HCT116 (cell line): ENCODE results near the gene CRAT. TPM values are rescaled to one million over a fixed set of nuclear protein-coding genes. Genes with fewer than 3 reads are reported as not detected.

Experiments
- ATAC-seq: fragments of 200-7000 bp; cut with Tn5 transposase; 2 replicates; pipeline ENCODE4 v1.9.1; 2020; ENCODE audit warnings: mild to moderate bottlenecking, moderate library complexity
- BruUV-seq: library from RNA; stranded (reverse); fragments of 400-500 nt; replicated peaks from 2 replicates; lab custom pipeline; 2021; lab: Mats Ljungman, UMichigan
- CTCF ChIA-PET: fragments of 300-600 bp; sonication (Branson Sonifier 250); formaldehyde crosslinking; loops from one replicate; lab custom pipeline; 2021; ENCODE audit warnings: antibody characterized with exemption; lab: Charles Lee
- POLR2A ChIA-PET: fragments of 300-600, 350-600 bp; sonication (Branson Sonifier 250); formaldehyde crosslinking; loops from one replicate; lab custom pipeline; 2021; ENCODE audit warnings: antibody characterized with exemption; lab: Charles Lee
- RAD21 ChIA-PET, 2 experiments: fragments of 300-600 bp; sonication (Branson Sonifier 250); formaldehyde crosslinking; loops; one replicate each; lab custom pipeline; 2023; ENCODE audit warnings: low total read pairs in 2 of 2; ENCODE audit not compliant: uncharacterized antibody in 2 of 2, unreplicated experiment in 2 of 2, low non-redundant PET in 1 of 2; lab: Charles Lee
- DNase-seq: peaks from one replicate; pipeline ENCODE4 v3.0.0-alpha.2; 2010; ENCODE audit warnings: low read depth, low spot score
- H2AFZ ChIP-seq: fragments of 200-600 bp; shearing (Covaris generic), sonication (generic); 2 replicates; pipeline ENCODE4 v1.6.1; 2017; ENCODE audit warnings: low read depth, mixed run types, mixed read lengths, antibody characterized with exemption, low read length; ENCODE audit not compliant: poor library complexity, severe bottlenecking
- H3K27ac ChIP-seq: 2 replicates; pipeline ENCODE4 v1.5.1; 2012; ENCODE audit warnings: low read depth, low read length
- H3K27me3 ChIP-seq: fragments of 200-600 bp; sonication (generic); 2 replicates; pipeline ENCODE4 v1.6.1; 2016; ENCODE audit warnings: mixed run types, low read length, mixed read lengths; ENCODE audit not compliant: insufficient read depth
- H3K36me3 ChIP-seq, 2 experiments: fragments of 200-500 bp in 1 of 2; fragments of 200-600 bp in 1 of 2; sonication (Bioruptor generic) in 1 of 2; sonication (generic) in 1 of 2; 2 replicates each; pipeline versions ENCODE4 v1.5.1 to v1.6.1; 2014 to 2016; ENCODE audit warnings: low read length in 2 of 2, inconsistent platforms in 1 of 2, mixed read lengths in 1 of 2, mixed run types in 1 of 2; ENCODE audit not compliant: insufficient read depth in 2 of 2, control insufficient read depth in 1 of 2
- H3K4me1 ChIP-seq, 2 experiments: fragments of 200-600 bp in 1 of 2; sonication (generic) in 1 of 2; 2 replicates each; pipeline versions ENCODE4 v1.5.1 to v1.6.1; 2012 to 2017; ENCODE audit warnings: low read length in 2 of 2, inconsistent platforms in 1 of 2, mild to moderate bottlenecking in 1 of 2, mixed read lengths in 1 of 2, mixed run types in 1 of 2, moderate library complexity in 1 of 2; ENCODE audit not compliant: insufficient read depth in 2 of 2, control insufficient read depth in 1 of 2
- H3K4me2 ChIP-seq: fragments of 200-600 bp; sonication (generic); 2 replicates; pipeline ENCODE4 v1.6.1; 2017; ENCODE audit warnings: mixed run types, low read length, mixed read lengths
- H3K4me3 ChIP-seq, 2 experiments: fragments of 200-600 bp in 1 of 2; sonication (generic) in 1 of 2; replicated peaks in 1 of 2; 2 replicates each; pipeline ENCODE4 v1.5.1; 2011 to 2016; ENCODE audit warnings: low read length in 2 of 2, control low read depth in 1 of 2, low read depth in 1 of 2, mild to moderate bottlenecking in 1 of 2, mixed read lengths in 1 of 2, mixed run types in 1 of 2
- H3K79me2 ChIP-seq: fragments of 200-600 bp; sonication (generic); 2 replicates; pipeline ENCODE4 v1.6.1; 2017; ENCODE audit warnings: mild to moderate bottlenecking, mixed run types, low read length, moderate library complexity, mixed read lengths; ENCODE audit not compliant: insufficient read depth
- H3K9ac ChIP-seq: fragments of 200-600 bp; sonication (generic); 2 replicates; pipeline ENCODE4 v1.6.1; 2016; ENCODE audit warnings: low read length, mixed read lengths
- H3K9me2 ChIP-seq: fragments of 200-600 bp; sonication (generic), shearing (Covaris generic); 2 replicates; pipeline ENCODE4 v1.6.1; 2017; ENCODE audit warnings: mixed run types, mild to moderate bottlenecking, moderate library complexity; ENCODE audit not compliant: insufficient read depth
- H3K9me3 ChIP-seq, 2 experiments: fragments of 200-500 bp in 1 of 2; fragments of 200-600 bp in 1 of 2; sonication (Bioruptor generic) in 1 of 2; sonication (generic) in 1 of 2; 2 replicates each; pipeline ENCODE4 v1.6.1; 2014 to 2017; ENCODE audit warnings: low read length in 2 of 2, mixed read lengths in 2 of 2, inconsistent platforms in 1 of 2, low read depth in 1 of 2, mild to moderate bottlenecking in 1 of 2, mixed run types in 1 of 2, moderate library complexity in 1 of 2; ENCODE audit not compliant: control insufficient read depth in 1 of 2, insufficient read depth in 1 of 2
- H4K20me1 ChIP-seq: fragments of 200-600 bp; sonication (generic), shearing (Covaris generic); 2 replicates; pipeline ENCODE4 v1.6.1; 2017; ENCODE audit warnings: mixed run types, mild to moderate bottlenecking, moderate library complexity; ENCODE audit not compliant: insufficient read depth
- CBX3 ChIP-seq: IDR thresholded peaks from 2 replicates; pipeline ENCODE4 v1.6.1; 2012; ENCODE audit warnings: low read depth
- EGR1 ChIP-seq: IDR thresholded peaks from 2 replicates; pipeline ENCODE4 v1.6.1; 2012; ENCODE audit warnings: low read depth
- ELF1 ChIP-seq: IDR thresholded peaks from 2 replicates; pipeline ENCODE4 v1.6.1; 2012; ENCODE audit warnings: low read depth, borderline replicate concordance
- EZH2phosphoT487 ChIP-seq: fragments of 200-600 bp; IDR thresholded peaks from 2 replicates; pipeline ENCODE4 v1.6.1; 2018; ENCODE audit warnings: antibody characterized with exemption, borderline replicate concordance
- FOSL1 ChIP-seq: IDR thresholded peaks from 2 replicates; pipeline ENCODE4 v1.6.1; 2012; ENCODE audit warnings: low read depth
- JUND ChIP-seq: IDR thresholded peaks from 2 replicates; pipeline ENCODE4 v1.6.1; 2012
- MAX ChIP-seq: IDR thresholded peaks from 2 replicates; pipeline ENCODE4 v1.6.1; 2012
- RAD21 ChIP-seq: IDR thresholded peaks from 2 replicates; pipeline ENCODE4 v1.6.1; 2012; ENCODE audit warnings: low read depth, mild to moderate bottlenecking
- SIN3A ChIP-seq: IDR thresholded peaks from 2 replicates; pipeline ENCODE4 v1.6.1; 2012; ENCODE audit warnings: low read depth
- TCF7L2 ChIP-seq: IDR thresholded peaks from 2 replicates; pipeline ENCODE4 v1.7.0; 2011; ENCODE audit warnings: borderline replicate concordance, inconsistent platforms; ENCODE audit not compliant: insufficient read depth, insufficient read length; ENCODE audit errors: extremely low read depth
- ZBTB33 ChIP-seq: IDR thresholded peaks from 2 replicates; pipeline ENCODE4 v1.6.1; 2011; ENCODE audit warnings: mild to moderate bottlenecking, low read length, moderate library complexity; ENCODE audit not compliant: insufficient replicate concordance; ENCODE audit errors: extremely low read depth
- ZFX ChIP-seq: fragments of 450-650 bp; IDR thresholded peaks from 2 replicates; pipeline ENCODE4 v1.6.1; 2017
- ZNF274 ChIP-seq: fragments of 200-500 bp; sonication (Bioruptor generic); IDR thresholded peaks from 2 replicates; pipeline ENCODE4 v1.6.1; 2014; ENCODE audit warnings: mild to moderate bottlenecking, low read depth, low read length, inconsistent platforms
- intact Hi-C: fragments of 100-400 bp; cut with micrococcal nuclease; formaldehyde crosslinking; loops from 2 replicates; pipeline ENCODE4 v1.10.0; 2022
- total RNA-seq: library from RNA; stranded (reverse); gene quantifications from one replicate; pipeline ENCODE4 v1.2.1, GENCODE V29; 2021; ENCODE audit not compliant: unreplicated experiment

CRAT gene
- total RNA-seq, 1 experiment from 2014 or later = 29.0 TPM

- TF ChIP-seq ZBTB33 (no peak), SIN3A (no peak), ELF1 (no peak), RAD21 (no peak), MAX (no peak), CBX3 (no peak), EZH2phosphoT487 (no peak), TCF7L2 (no peak), FOSL1 (no peak)
These were observed 21.3 kb downstream of the CRAT start (continued) for GRCh38 chr9:129089246-129089645.

GRCh38 chr9:129084087-129084486 lies 26.5 kb downstream of the CRAT start:
- peaks cover 11 to 17% of the 10 kb centered on the region in 2 experiments for H3K4me1 ChIP-seq
- no peaks in the 10 kb centered on the region for H3K9me3 ChIP-seq
- no peak overlapping the region for H2AFZ ChIP-seq
- no peak overlapping the region for H3K27ac ChIP-seq
- ChIA-PET CTCF (no interaction called here), RAD21 (no interaction called here), POLR2A (no interaction called here)
- H4K20me1 ChIP-seq = no peaks in the 10 kb centered on the region
- no TSS peak for BruUV-seq
- no peak overlapping the region for H3K9ac ChIP-seq
- intact Hi-C loops = no loop called here
- ATAC-seq = no peak
- H3K27me3 ChIP-seq = no peaks in the 10 kb centered on the region
- no peak for DNase-seq
- no peak overlapping the region for H3K4me3 ChIP-seq
- TF ChIP-seq RAD21 (no peak), MAX (no peak), ZFX (no peak), FOSL1 (no peak), SIN3A (no peak), ZNF274 (no peak), JUND (no peak), EGR1 (no peak)
- H3K36me3 ChIP-seq = peaks cover 2 to 14% of the 10 kb centered on the region in 2 experiments; a peak in 3 of 4 replicates
- H3K79me2 ChIP-seq = peaks cover 31% of the 10 kb centered on the region
- H3K4me2 ChIP-seq = no peak overlapping the region
- H3K9me2 ChIP-seq = no peaks in the 10 kb centered on the region
